ENCODE results near the gene ZBTB7C. TPM values are rescaled to one million over a fixed set of nuclear protein-coding genes. Genes with fewer than 3 reads are reported as not detected.

Gene ZBTB7C
- total RNA-seq, 2 experiments from 2014 or later, result 0.81 to 0.95 TPM

- DNase-seq, result no peak
- ChIA-PET POLR2A (interaction anchor here (0.7 kb wide), 1 partner anchor 10 kb away, joined by 3 read pairs; no protein-coding TSS in a partner anchor), CTCF (no interaction called here)
- Mint-ChIP-seq H3K27ac (no peak overlapping the region), H3K27me3 (peaks cover 47% of the 10 kb centered on the region), H3K4me1 (peaks cover 21% of the 10 kb centered on the region), H3K9me3 (no peaks in the 10 kb centered on the region), H3K36me3 (ENCODE audit: low read depth) (no peaks in the 10 kb centered on the region), H3K4me3 (no peak overlapping the region)
These were observed 266.2 kb downstream of the ZBTB7C start for GRCh38 chr18:48142994-48143393.

GRCh38 chr18:48142353-48142752, 266.8 kb downstream of the ZBTB7C start:
- POLR2A ChIA-PET, result no interaction called here
- Mint-ChIP-seq H3K27me3 (peaks cover 53% of the 10 kb centered on the region), H3K36me3 (ENCODE audit: low read depth) (no peaks in the 10 kb centered on the region), H3K27ac (no peak overlapping the region), H3K4me1 (peaks cover 27% of the 10 kb centered on the region), H3K4me3 (no peak overlapping the region), H3K9me3 (no peaks in the 10 kb centered on the region)
- no peak for DNase-seq
- CTCF ChIA-PET, result no interaction called here

GRCh38 chr18:48140731-48141130, 268.5 kb downstream of the ZBTB7C start:
- ChIA-PET CTCF (interaction anchor here (1.0 kb wide), 1 partner anchor 176 kb away, joined by 3 read pairs; no protein-coding TSS in a partner anchor), POLR2A (interaction anchor here (1.2 kb wide), 1 partner anchor 11 kb away, joined by 4 read pairs; no protein-coding TSS in a partner anchor)
- Mint-ChIP-seq H3K9me3 (no peaks in the 10 kb centered on the region), H3K36me3 (ENCODE audit: low read depth) (no peaks in the 10 kb centered on the region), H3K27me3 (peaks cover 60% of the 10 kb centered on the region), H3K27ac (no peak overlapping the region), H3K4me3 (no peak overlapping the region), H3K4me1 (peaks cover 36% of the 10 kb centered on the region)
- DNase-seq, result no peak

GRCh38 chr18:48139431-48140347, 269.5 kb downstream of the ZBTB7C start:
- peaks cover 43% of the 10 kb centered on the region for H3K4me1 Mint-ChIP-seq
- DNase-seq, result no peak
- POLR2A ChIA-PET, result interaction anchor here (1.2 kb wide), 1 partner anchor 10 kb away, joined by 4 read pairs; no protein-coding TSS in a partner anchor
- no peaks in the 10 kb centered on the region for H3K36me3 Mint-ChIP-seq (ENCODE audit: low read depth)
- H3K27ac Mint-ChIP-seq, result no peak overlapping the region
- CTCF ChIA-PET, result interaction anchor here (1.0 kb wide), 1 partner anchor 177 kb away, joined by 3 read pairs; no protein-coding TSS in a partner anchor
- H3K9me3 Mint-ChIP-seq, result no peaks in the 10 kb centered on the region
- H3K4me3 Mint-ChIP-seq, result no peak overlapping the region
- H3K27me3 Mint-ChIP-seq, result peaks cover 62% of the 10 kb centered on the region

GRCh38 chr18:48138660-48139430, 270.3 kb downstream of the ZBTB7C start:
- no peak for DNase-seq
- H3K4me1 Mint-ChIP-seq, result peaks cover 52% of the 10 kb centered on the region
- H3K27ac Mint-ChIP-seq, result no peak overlapping the region
- ChIA-PET POLR2A (no interaction called here), CTCF (no interaction called here)
- H3K4me3 Mint-ChIP-seq, result no peak overlapping the region
- H3K27me3 Mint-ChIP-seq, result peaks cover 68% of the 10 kb centered on the region
- no peaks in the 10 kb centered on the region for H3K36me3 Mint-ChIP-seq (ENCODE audit: low read depth)
- no peaks in the 10 kb centered on the region for H3K9me3 Mint-ChIP-seq

GRCh38 chr18:48138210-48138609, 271.0 kb downstream of the ZBTB7C start:
- Mint-ChIP-seq H3K27ac (no peak overlapping the region), H3K4me1 (peaks cover 58% of the 10 kb centered on the region), H3K4me3 (no peak overlapping the region), H3K27me3 (peaks cover 68% of the 10 kb centered on the region), H3K36me3 (ENCODE audit: low read depth) (no peaks in the 10 kb centered on the region), H3K9me3 (no peaks in the 10 kb centered on the region)
- POLR2A ChIA-PET, result no interaction called here
- DNase-seq, result no peak
- CTCF ChIA-PET, result no interaction called here

GRCh38 chr18:48137374-48138081, 271.7 kb downstream of the ZBTB7C start:
- CTCF ChIA-PET, result no interaction called here
- Mint-ChIP-seq H3K4me1 (peaks cover 55% of the 10 kb centered on the region), H3K27me3 (peaks cover 72% of the 10 kb centered on the region), H3K36me3 (ENCODE audit: low read depth) (no peaks in the 10 kb centered on the region), H3K9me3 (no peaks in the 10 kb centered on the region), H3K27ac (no peak overlapping the region), H3K4me3 (no peak overlapping the region)
- POLR2A ChIA-PET, result interaction anchor here (1.0 kb wide), 1 partner anchor 14 kb away, joined by 3 read pairs; no protein-coding TSS in a partner anchor
- DNase-seq, result no peak

GRCh38 chr18:48136827-48137373, 272.3 kb downstream of the ZBTB7C start:
- Mint-ChIP-seq H3K27me3 (peaks cover 77% of the 10 kb centered on the region), H3K27ac (no peak overlapping the region), H3K36me3 (ENCODE audit: low read depth) (no peaks in the 10 kb centered on the region), H3K4me3 (no peak overlapping the region), H3K9me3 (no peaks in the 10 kb centered on the region), H3K4me1 (peaks cover 55% of the 10 kb centered on the region)
- CTCF ChIA-PET, result interaction anchor here (1.1 kb wide), 1 partner anchor 93 kb away, joined by 5 read pairs; no protein-coding TSS in a partner anchor
- POLR2A ChIA-PET, result interaction anchor here (1.0 kb wide), 1 partner anchor 13 kb away, joined by 3 read pairs; no protein-coding TSS in a partner anchor
- no peak for DNase-seq

- no peak for DNase-seq
- CTCF ChIA-PET, result interaction anchor here (1.1 to 1.3 kb wide), 2 partner anchors 94 to 309 kb away, joined by 4 to 5 read pairs; no protein-coding TSS in a partner anchor
- H3K4me3 Mint-ChIP-seq, result peak overlapping the region; percentile 32
- POLR2A ChIA-PET, result no interaction called here
- no peaks in the 10 kb centered on the region for H3K36me3 Mint-ChIP-seq (ENCODE audit: low read depth)
- H3K27ac Mint-ChIP-seq, result no peak overlapping the region
- no peaks in the 10 kb centered on the region for H3K9me3 Mint-ChIP-seq
- peaks cover 53% of the 10 kb centered on the region for H3K4me1 Mint-ChIP-seq
- peaks cover 81% of the 10 kb centered on the region for H3K27me3 Mint-ChIP-seq
These were observed 272.9 kb downstream of the ZBTB7C start for GRCh38 chr18:48136051-48136826.

GRCh38 chr18:48135436-48135966, 273.7 kb downstream of the ZBTB7C start:
- H3K27me3 Mint-ChIP-seq, result peaks cover 80% of the 10 kb centered on the region

GRCh38 chr18:48134609-48135008, 274.6 kb downstream of the ZBTB7C start:
- Mint-ChIP-seq H3K4me1 (peaks cover 45% of the 10 kb centered on the region), H3K36me3 (ENCODE audit: low read depth) (no peaks in the 10 kb centered on the region), H3K4me3 (no peak overlapping the region), H3K27me3 (peaks cover 80% of the 10 kb centered on the region), H3K9me3 (no peaks in the 10 kb centered on the region), H3K27ac (no peak overlapping the region)
- DNase-seq, result no peak
- ChIA-PET POLR2A (no interaction called here), CTCF (no interaction called here)

More at GRCh38 chr18:48135436-48135966, 273.7 kb downstream of the ZBTB7C start:
- no peaks in the 10 kb centered on the region for H3K36me3 Mint-ChIP-seq (ENCODE audit: low read depth)
- peak overlapping the region; percentile 30 for H3K4me3 Mint-ChIP-seq
- no peak overlapping the region for H3K27ac Mint-ChIP-seq
- no peaks in the 10 kb centered on the region for H3K9me3 Mint-ChIP-seq
- peaks cover 50% of the 10 kb centered on the region for H3K4me1 Mint-ChIP-seq
- CTCF ChIA-PET, result interaction anchor here (1.1 to 1.3 kb wide), 2 partner anchors 95 to 310 kb away, joined by 4 to 5 read pairs; no protein-coding TSS in a partner anchor
- DNase-seq, result no peak
- POLR2A ChIA-PET, result no interaction called here
